Calu3 (cell line): ENCODE data around the gene UHRF1. TPM values are rescaled to one million over a fixed set of nuclear protein-coding genes. Genes with fewer than 3 reads are reported as not detected.

Source experiments
- BruUV-seq: library from RNA; stranded (reverse); fragments of 400-500 nt; replicated peaks from 2 replicates; lab custom pipeline; 2021; lab: Mats Ljungman, UMichigan
- CTCF ChIA-PET: fragments of 300-600 bp; sonication (Branson Sonifier 250); formaldehyde crosslinking; loops from one replicate; lab custom pipeline; 2022; ENCODE audit warnings: antibody characterized with exemption; lab: Charles Lee
- DNase-seq: peaks from one replicate; pipeline ENCODE4 v3.0.0; 2022
- H3K27ac Mint-ChIP-seq: one replicate; pipeline ENCODE4 v1.8.0; 2022; ENCODE audit warnings: mixed read lengths; ENCODE audit not compliant: unreplicated experiment
- H3K27me3 Mint-ChIP-seq: one replicate; pipeline ENCODE4 v1.8.0; 2022; ENCODE audit warnings: mixed read lengths; ENCODE audit not compliant: unreplicated experiment
- H3K36me3 Mint-ChIP-seq: one replicate; pipeline ENCODE4 v1.8.0; 2022; ENCODE audit warnings: mild to moderate bottlenecking, moderate library complexity, mixed read lengths; ENCODE audit not compliant: insufficient read depth, unreplicated experiment
- H3K4me1 Mint-ChIP-seq: one replicate; pipeline ENCODE4 v1.8.0; 2022; ENCODE audit warnings: mild to moderate bottlenecking, low read depth, mixed read lengths; ENCODE audit not compliant: unreplicated experiment
- H3K4me3 Mint-ChIP-seq: one replicate; pipeline ENCODE4 v1.8.0; 2022; ENCODE audit warnings: mild to moderate bottlenecking, low read depth, moderate library complexity, mixed read lengths; ENCODE audit not compliant: unreplicated experiment
- H3K9me3 Mint-ChIP-seq: one replicate; pipeline ENCODE4 v1.8.0; 2022; ENCODE audit warnings: low read depth, mixed read lengths; ENCODE audit not compliant: unreplicated experiment
- CTCF ChIP-seq: fragments of 200-600 bp; IDR thresholded peaks from one replicate; pipeline ENCODE4 v1.8.0; 2022; ENCODE audit warnings: antibody characterized with exemption; ENCODE audit not compliant: unreplicated experiment
- intact Hi-C: fragments of 100-400 bp; cut with micrococcal nuclease; formaldehyde crosslinking; loops from one replicate; pipeline ENCODE4 v1.10.0; 2022; ENCODE audit not compliant: unreplicated experiment
- microRNA-seq: library from miRNA; unstranded; fragments of <30 nt; microRNA quantifications from one replicate; pipeline ENCODE4 v1.2.0, GENCODE V29; 2022
- total RNA-seq: library from RNA; stranded (reverse); gene quantifications from 2 replicates; pipeline ENCODE4 v1.2.3, GENCODE V29; 2022

Gene UHRF1
- total RNA-seq, 1 experiment from 2014 or later = 45.2 TPM

GRCh38 chr19:5006201-5006600 lies 96.9 kb downstream of the UHRF1 start:
- DNase-seq = no peak
- Mint-ChIP-seq H3K9me3 (no peaks in the 10 kb centered on the region), H3K4me1 (peaks cover 9% of the 10 kb centered on the region), H3K27ac (no peak overlapping the region), H3K27me3 (no peaks in the 10 kb centered on the region), H3K36me3 (peaks cover 5% of the 10 kb centered on the region), H3K4me3 (no peak overlapping the region)
- intact Hi-C loops = no loop called here
- no TSS peak for BruUV-seq
- no peak for TF ChIP-seq CTCF
- CTCF ChIA-PET = no interaction called here

GRCh38 chr19:5006821-5007220 lies 97.5 kb downstream of the UHRF1 start:
- Mint-ChIP-seq H3K9me3 (no peaks in the 10 kb centered on the region), H3K36me3 (peaks cover 5% of the 10 kb centered on the region), H3K27me3 (no peaks in the 10 kb centered on the region), H3K4me3 (no peak overlapping the region), H3K27ac (no peak overlapping the region), H3K4me1 (peaks cover 9% of the 10 kb centered on the region)
- CTCF ChIA-PET = no interaction called here
- DNase-seq = no peak
- intact Hi-C loops = no loop called here
- TF ChIP-seq CTCF = no peak
- no TSS peak for BruUV-seq

Small RNA genes within 50 kb of the gene (microRNA-seq; reads per million reads assigned to microRNA genes)
- gene MIR4747 = 1.4 reads per million

Other genes with a start within 250 kb of the UHRF1 start
- 77.1 and 81.2 TPM in 2 replicates for gene MYDGF, start 239.2 kb upstream of the UHRF1 start, total RNA-seq
- gene DPP9, start 185.7 kb upstream of the UHRF1 start, total RNA-seq = 52.2 and 59.2 TPM in 2 replicates
- gene FEM1A, start 117.8 kb upstream of the UHRF1 start, total RNA-seq = 8.8 and 10.2 TPM in 2 replicates
- gene TICAM1, start 77.8 kb upstream of the UHRF1 start, total RNA-seq = 13.5 and 15.8 TPM in 2 replicates
- gene PLIN3, start 41.8 kb upstream of the UHRF1 start, total RNA-seq = 38.6 and 43.7 TPM in 2 replicates
- not detected in 2 replicates for gene ARRDC5, start 6.6 kb upstream of the UHRF1 start, total RNA-seq
- gene KDM4B, start 59.6 kb downstream of the UHRF1 start, total RNA-seq = 13.9 and 15.2 TPM in 2 replicates